Small intestine (tissue), 7 donors: ENCODE data around the gene PRSS12. TPM values are rescaled to one million over a fixed set of nuclear protein-coding genes. Genes with fewer than 3 reads are reported as not detected.
"Not testable (repeated sequence)": the region's sequence is repeated elsewhere in the genome, so short reads cannot be mapped to it uniquely, and the experiment has no call there.

Experiments
- DNase-seq, 2 donors: peaks; one replicate each; pipeline versions ENCODE4 v3.0.0 to v3.0.0-alpha.2; 2013
- FAIRE-seq: peaks from 2 replicates; lab custom pipeline; 2012; peaks lifted over from hg19 to GRCh38; lab: Jason Lieb, UNC
- H3K27ac ChIP-seq, 3 donors: one replicate each; pipeline ENCODE4 v1.5.1; 2013; ENCODE audit warnings: low read length in 2 of 3, mild to moderate bottlenecking in 2 of 3, control low read depth in 1 of 3, inconsistent platforms in 1 of 3, low read depth in 1 of 3, moderate library complexity in 1 of 3
- H3K27me3 ChIP-seq, 3 donors: one replicate each; pipeline ENCODE4 v1.6.1; 2013; ENCODE audit warnings: low read length in 3 of 3, inconsistent platforms in 1 of 3; ENCODE audit not compliant: control insufficient read depth in 3 of 3, insufficient read depth in 3 of 3
- H3K36me3 ChIP-seq, 3 donors: one replicate each; pipeline ENCODE4 v1.6.1; 2013; ENCODE audit warnings: low read length in 3 of 3, inconsistent platforms in 1 of 3, low read depth in 1 of 3, mild to moderate bottlenecking in 1 of 3, moderate library complexity in 1 of 3; ENCODE audit not compliant: control insufficient read depth in 3 of 3, insufficient read depth in 2 of 3
- H3K4me1 ChIP-seq, 3 donors: one replicate each; pipeline ENCODE4 v1.6.1; 2013; ENCODE audit warnings: low read length in 2 of 3, inconsistent platforms in 1 of 3, low read depth in 1 of 3, mild to moderate bottlenecking in 1 of 3, moderate library complexity in 1 of 3; ENCODE audit not compliant: control insufficient read depth in 3 of 3, insufficient read depth in 2 of 3
- H3K4me3 ChIP-seq, 3 donors: one replicate each; pipeline ENCODE4 v1.5.1; 2013; ENCODE audit warnings: low read length in 3 of 3, control low read depth in 1 of 3, inconsistent platforms in 1 of 3, low read depth in 1 of 3, mild to moderate bottlenecking in 1 of 3, moderate library complexity in 1 of 3
- H3K9me3 ChIP-seq, 2 donors: one replicate each; pipeline ENCODE4 v1.6.1; 2013; ENCODE audit warnings: low read depth in 1 of 2, low read length in 1 of 2; ENCODE audit not compliant: control insufficient read depth in 2 of 2, insufficient read depth in 1 of 2
- WGBS, 3 donors: extraction: QIAGEN DNeasy Blood & Tissue Kit; methylation state at CpG; one replicate each; pipeline ENCODE4 v1.1.7; 2013; 5-methylcytosine and 5-hydroxymethylcytosine counted together
- polyA plus RNA-seq, 4 donors: library from polyadenylated mRNA; stranded (reverse) in 3 of 4; unstranded in 1 of 4; fragments of 200-250 nt in 3 of 4; fragments of 120-200 nt in 1 of 4; gene quantifications; one replicate each; pipeline versions ENCODE4 v1.2.1 to v1.2.3, GENCODE V29; 2013
- donor health status: healthy with polysubstance abuse.
- donor health status: control.
- donor health status: control.
- donor health status: Bipolar disorder and iron deficiency.
- donor health status: healthy.

Gene PRSS12
- polyA plus RNA-seq, 4 donors: 2.2 to 20.8 (median 8.9) TPM

GRCh38 chr4:118313098-118313497 lies 39.7 kb downstream of the PRSS12 start:
- no peak for FAIRE-seq
- WGBS, 3 donors: 68 to 77% (median 71%) methylated on average over 6 of the region's 6 CpGs
- Histone ChIP-seq H3K36me3 (peaks cover 0 to 3% (median 2%) of the 10 kb centered on the region in 3 donors), H3K27ac (no peak overlapping the region), H3K4me1 (no peaks in the 10 kb centered on the region), H3K27me3 (no peaks in the 10 kb centered on the region), H3K4me3 (no peak overlapping the region), H3K9me3 (no peaks in the 10 kb centered on the region)
- DNase-seq: peak in 1 of 2 donors; percentile 12

DNA sequence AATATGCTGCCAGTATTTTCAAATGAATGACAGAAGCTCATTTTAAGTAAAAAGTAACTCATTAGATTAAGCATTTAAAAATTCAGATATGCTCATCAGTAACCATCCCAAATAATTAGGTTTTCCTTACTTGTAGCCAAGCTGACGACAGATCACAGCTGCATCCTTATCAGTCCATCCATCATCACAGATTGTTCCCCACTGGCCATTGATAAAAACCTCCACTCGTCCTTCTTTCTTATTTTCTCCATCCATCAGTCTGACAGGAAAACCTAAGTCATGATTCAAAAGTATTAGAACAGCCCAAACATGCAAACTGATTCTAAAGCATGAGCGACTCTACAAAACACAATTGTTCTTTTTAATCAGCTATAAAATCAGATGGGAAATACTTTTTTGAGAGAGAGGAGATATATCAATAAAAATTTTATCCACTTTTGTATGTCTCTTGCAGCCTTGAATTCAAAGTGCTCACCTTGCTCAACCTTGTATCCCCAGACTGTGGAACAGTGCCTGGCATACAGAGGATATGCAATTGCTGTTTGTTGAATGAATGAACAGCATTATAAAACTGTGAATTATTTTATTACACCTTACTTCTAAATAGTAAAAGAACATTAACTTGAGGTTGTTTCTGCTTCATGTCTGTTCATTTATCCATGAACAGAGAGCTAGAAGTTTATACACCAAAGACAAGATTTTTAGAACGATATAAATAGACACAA lies 44.3 kb downstream of the PRSS12 start:
- no peaks in the 10 kb centered on the region for H3K27me3 ChIP-seq
- H3K9me3 ChIP-seq: no peaks in the 10 kb centered on the region
- FAIRE-seq (no peak), DNase-seq (no peak)
- H3K4me1 ChIP-seq: no peaks in the 10 kb centered on the region
- no peak overlapping the region for H3K27ac ChIP-seq
- H3K36me3 ChIP-seq: no peaks in the 10 kb centered on the region
- WGBS, 3 donors: 68 to 73% (median 69%) methylated on average over 4 of the region's 4 CpGs
- H3K4me3 ChIP-seq: no peak overlapping the region

- no peaks in the 10 kb centered on the region for H3K4me1 ChIP-seq
- WGBS, 3 donors: 43 to 66% (median 53%) methylated on average over 2 of the region's 2 CpGs
These were observed 45.2 kb downstream of the PRSS12 start for GRCh38 chr4:118307643-118308042.

DNA sequence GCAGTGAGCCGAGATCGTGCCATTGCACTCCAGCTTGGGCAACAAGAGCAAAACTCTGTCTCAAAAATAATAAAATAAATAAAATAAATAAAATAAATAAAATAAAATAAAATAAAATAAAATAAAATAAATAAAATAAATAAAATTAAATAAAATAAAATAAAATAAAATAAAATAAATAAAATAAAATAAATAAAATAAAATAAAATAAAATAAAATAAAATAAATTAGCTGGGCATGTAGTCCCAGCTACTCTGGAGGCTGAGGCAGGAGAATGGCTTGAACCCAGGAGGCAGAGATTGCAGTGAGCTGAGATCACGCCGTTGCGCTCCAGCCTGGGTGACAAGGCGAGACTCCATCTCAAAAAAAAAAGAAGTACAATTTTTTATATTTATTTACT lies 53.2 kb downstream of the PRSS12 start:
- not testable (repeated sequence) for H3K27me3 ChIP-seq, DNase-seq, H3K36me3 ChIP-seq, H3K4me1 ChIP-seq, H3K9me3 ChIP-seq, H3K4me3 ChIP-seq, H3K27ac ChIP-seq, FAIRE-seq
- 96 to 97% (median 96%) methylated on average over 6 of the region's 6 CpGs for WGBS, 3 donors

More at GRCh38 chr4:118307643-118308042, 45.2 kb downstream of the PRSS12 start:
- no peaks in the 10 kb centered on the region for H3K36me3 ChIP-seq
- no peak overlapping the region for H3K27ac ChIP-seq
- H3K4me3 ChIP-seq: no peak overlapping the region
- DNase-seq (no peak), FAIRE-seq (no peak)
- H3K9me3 ChIP-seq: no peaks in the 10 kb centered on the region
- no peaks in the 10 kb centered on the region for H3K27me3 ChIP-seq

DNA sequence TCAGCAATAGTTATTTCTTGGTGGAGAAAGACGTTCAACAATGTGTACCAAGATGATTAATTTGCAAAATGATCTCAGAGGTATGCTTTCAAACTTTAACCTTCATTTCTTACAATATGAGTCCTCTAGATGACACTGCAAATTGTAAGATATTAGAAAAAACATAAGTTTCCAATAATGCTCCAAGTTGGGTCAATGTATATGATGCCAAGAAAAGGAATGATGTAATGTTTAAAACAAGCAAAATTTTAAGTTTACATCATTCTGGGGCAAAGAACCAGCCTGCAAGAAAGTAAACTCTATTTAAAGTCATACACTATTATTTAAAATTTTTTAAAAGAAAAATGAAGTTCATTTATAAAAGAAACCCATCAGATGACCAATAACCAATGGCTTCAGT lies 56.1 kb downstream of the PRSS12 start:
- DNase-seq: no peak
- 47 to 63% (median 52%) methylated on average over 1 of the region's 1 CpG for WGBS, 3 donors
- no peak for FAIRE-seq
- no peak overlapping the region for H3K27ac ChIP-seq
- H3K36me3 ChIP-seq: no peaks in the 10 kb centered on the region
- H3K4me1 ChIP-seq: no peaks in the 10 kb centered on the region
- H3K9me3 ChIP-seq: no peaks in the 10 kb centered on the region
- no peak overlapping the region for H3K4me3 ChIP-seq
- no peaks in the 10 kb centered on the region for H3K27me3 ChIP-seq

- H3K9me3 ChIP-seq: no peaks in the 10 kb centered on the region
- H3K4me3 ChIP-seq: no peak overlapping the region
- no peak for DNase-seq
- WGBS, 3 donors: 67 to 80% (median 78%) methylated on average over 2 of the region's 2 CpGs
- peak overlapping the region in 1 of 3 donors; percentile 4 for H3K27ac ChIP-seq
- H3K4me1 ChIP-seq: no peaks in the 10 kb centered on the region
- H3K27me3 ChIP-seq: no peaks in the 10 kb centered on the region
- H3K36me3 ChIP-seq: no peaks in the 10 kb centered on the region
- no peak for FAIRE-seq
These were observed 61.9 kb downstream of the PRSS12 start for GRCh38 chr4:118290951-118291350.

DNA sequence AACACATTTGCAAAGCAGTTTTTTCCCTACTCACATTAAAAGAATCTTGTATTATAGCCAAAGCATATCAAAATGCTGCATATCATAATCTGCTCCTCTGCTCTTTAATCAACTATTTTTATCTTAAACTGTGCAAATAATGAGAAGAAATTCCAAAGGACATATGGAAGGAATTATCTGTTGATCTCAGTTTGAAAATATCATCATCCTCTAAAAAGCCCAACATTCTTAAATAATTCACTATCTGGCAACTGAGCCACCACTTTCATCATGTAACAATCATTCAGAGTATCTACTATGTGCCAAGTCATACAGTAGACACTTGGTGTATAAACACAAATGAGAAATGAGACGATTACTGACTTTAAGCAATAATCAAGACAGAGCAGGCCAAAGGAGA lies 63.0 kb downstream of the PRSS12 start:
- H3K27me3 ChIP-seq: no peaks in the 10 kb centered on the region
- no peaks in the 10 kb centered on the region for H3K9me3 ChIP-seq
- FAIRE-seq: no peak
- H3K4me1 ChIP-seq: no peaks in the 10 kb centered on the region
- no peak overlapping the region for H3K27ac ChIP-seq
- no peak overlapping the region for H3K4me3 ChIP-seq
- no peaks in the 10 kb centered on the region for H3K36me3 ChIP-seq
- WGBS, 3 donors: 67 to 82% (median 79%) methylated on average over 1 of the region's 1 CpG
- no peak for DNase-seq

GRCh38 chr4:118287711-118288451 lies 64.9 kb downstream of the PRSS12 start:
- WGBS, 3 donors: 79 to 94% (median 86%) methylated on average over 2 of the region's 2 CpGs
- FAIRE-seq: no peak

More at GRCh38 chr4:118287711-118288451, 64.9 kb downstream of the PRSS12 start:
- Histone ChIP-seq H3K27me3 (no peaks in the 10 kb centered on the region), H3K36me3 (no peaks in the 10 kb centered on the region), H3K4me1 (no peaks in the 10 kb centered on the region), H3K9me3 (no peaks in the 10 kb centered on the region), H3K27ac (no peak overlapping the region), H3K4me3 (no peak overlapping the region)
- no peak for DNase-seq
